ENCODE data around the gene TRAM2. TPM values are rescaled to one million over a fixed set of nuclear protein-coding genes. Genes with fewer than 3 reads are reported as not detected.

Gene TRAM2
- total RNA-seq, 1 experiment from 2014 or later = 13.4 TPM

DNA sequence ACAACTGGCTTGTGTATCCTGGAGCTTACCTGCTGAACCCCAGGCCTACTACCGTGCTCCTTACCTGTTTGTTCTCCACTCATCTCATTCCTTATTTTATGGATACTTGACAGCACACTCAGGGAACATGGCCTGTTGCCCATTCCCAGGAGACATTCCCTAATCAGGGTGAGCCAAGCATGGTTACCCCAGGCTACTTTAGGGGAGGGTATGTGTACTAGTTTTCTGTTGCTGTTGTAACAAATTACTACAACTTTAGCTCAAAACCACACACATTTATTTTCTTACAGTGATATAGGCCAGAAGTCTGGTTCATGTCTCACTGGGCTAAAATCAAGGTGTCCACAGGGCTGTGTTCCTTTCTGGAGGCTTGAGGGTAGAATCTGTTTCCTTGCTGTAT lies 15.0 kb upstream of the TRAM2 start:
- POLR2A ChIA-PET = interaction anchor here (0.6 to 1.1 kb wide), 3 partner anchors 15 to 513 kb away, joined by 3 read pairs; partner anchors contain the start of gene TRAM2
- DNase-seq (ENCODE audit: low spot score) (no peak), ATAC-seq (no peak)
- TF ChIP-seq JUN (CRISPR knock-in tag; IDR thresholded peaks at IDR 0.05) (no peak), MXD4 (CRISPR knock-in tag; IDR thresholded peaks at IDR 0.05; ENCODE audit: borderline replicate concordance) (no peak), SOX15 (CRISPR knock-in tag; IDR thresholded peaks at IDR 0.05) (no peak), TP53 (CRISPR knock-in tag; IDR thresholded peaks at IDR 0.05) (no peak), FOXJ3 (CRISPR knock-in tag; IDR thresholded peaks at IDR 0.05; ENCODE audit: borderline replicate concordance) (no peak)
- TF ChIP-seq, protein P1, sequence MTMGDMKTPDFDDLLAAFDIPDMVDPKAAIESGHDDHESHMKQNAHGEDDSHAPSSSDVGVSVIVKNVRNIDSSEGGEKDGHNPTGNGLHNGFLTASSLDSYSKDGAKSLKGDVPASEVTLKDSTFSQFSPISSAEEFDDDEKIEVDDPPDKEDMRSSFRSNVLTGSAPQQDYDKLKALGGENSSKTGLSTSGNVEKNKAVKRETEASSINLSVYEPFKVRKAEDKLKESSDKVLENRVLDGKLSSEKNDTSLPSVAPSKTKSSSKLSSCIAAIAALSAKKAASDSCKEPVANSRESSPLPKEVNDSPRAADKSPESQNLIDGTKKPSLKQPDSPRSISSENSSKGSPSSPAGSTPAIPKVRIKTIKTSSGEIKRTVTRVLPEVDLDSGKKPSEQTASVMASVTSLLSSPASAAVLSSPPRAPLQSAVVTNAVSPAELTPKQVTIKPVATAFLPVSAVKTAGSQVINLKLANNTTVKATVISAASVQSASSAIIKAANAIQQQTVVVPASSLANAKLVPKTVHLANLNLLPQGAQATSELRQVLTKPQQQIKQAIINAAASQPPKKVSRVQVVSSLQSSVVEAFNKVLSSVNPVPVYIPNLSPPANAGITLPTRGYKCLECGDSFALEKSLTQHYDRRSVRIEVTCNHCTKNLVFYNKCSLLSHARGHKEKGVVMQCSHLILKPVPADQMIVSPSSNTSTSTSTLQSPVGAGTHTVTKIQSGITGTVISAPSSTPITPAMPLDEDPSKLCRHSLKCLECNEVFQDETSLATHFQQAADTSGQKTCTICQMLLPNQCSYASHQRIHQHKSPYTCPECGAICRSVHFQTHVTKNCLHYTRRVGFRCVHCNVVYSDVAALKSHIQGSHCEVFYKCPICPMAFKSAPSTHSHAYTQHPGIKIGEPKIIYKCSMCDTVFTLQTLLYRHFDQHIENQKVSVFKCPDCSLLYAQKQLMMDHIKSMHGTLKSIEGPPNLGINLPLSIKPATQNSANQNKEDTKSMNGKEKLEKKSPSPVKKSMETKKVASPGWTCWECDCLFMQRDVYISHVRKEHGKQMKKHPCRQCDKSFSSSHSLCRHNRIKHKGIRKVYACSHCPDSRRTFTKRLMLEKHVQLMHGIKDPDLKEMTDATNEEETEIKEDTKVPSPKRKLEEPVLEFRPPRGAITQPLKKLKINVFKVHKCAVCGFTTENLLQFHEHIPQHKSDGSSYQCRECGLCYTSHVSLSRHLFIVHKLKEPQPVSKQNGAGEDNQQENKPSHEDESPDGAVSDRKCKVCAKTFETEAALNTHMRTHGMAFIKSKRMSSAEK (CRISPR knock-in tag; IDR thresholded peaks at IDR 0.05; ENCODE audit: borderline replicate concordance) = no peak
- TF ChIP-seq, protein P2, sequence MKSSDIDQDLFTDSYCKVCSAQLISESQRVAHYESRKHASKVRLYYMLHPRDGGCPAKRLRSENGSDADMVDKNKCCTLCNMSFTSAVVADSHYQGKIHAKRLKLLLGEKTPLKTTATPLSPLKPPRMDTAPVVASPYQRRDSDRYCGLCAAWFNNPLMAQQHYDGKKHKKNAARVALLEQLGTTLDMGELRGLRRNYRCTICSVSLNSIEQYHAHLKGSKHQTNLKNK (CRISPR knock-in tag; IDR thresholded peaks at IDR 0.05) = no peak
- TF ChIP-seq, protein P3, sequence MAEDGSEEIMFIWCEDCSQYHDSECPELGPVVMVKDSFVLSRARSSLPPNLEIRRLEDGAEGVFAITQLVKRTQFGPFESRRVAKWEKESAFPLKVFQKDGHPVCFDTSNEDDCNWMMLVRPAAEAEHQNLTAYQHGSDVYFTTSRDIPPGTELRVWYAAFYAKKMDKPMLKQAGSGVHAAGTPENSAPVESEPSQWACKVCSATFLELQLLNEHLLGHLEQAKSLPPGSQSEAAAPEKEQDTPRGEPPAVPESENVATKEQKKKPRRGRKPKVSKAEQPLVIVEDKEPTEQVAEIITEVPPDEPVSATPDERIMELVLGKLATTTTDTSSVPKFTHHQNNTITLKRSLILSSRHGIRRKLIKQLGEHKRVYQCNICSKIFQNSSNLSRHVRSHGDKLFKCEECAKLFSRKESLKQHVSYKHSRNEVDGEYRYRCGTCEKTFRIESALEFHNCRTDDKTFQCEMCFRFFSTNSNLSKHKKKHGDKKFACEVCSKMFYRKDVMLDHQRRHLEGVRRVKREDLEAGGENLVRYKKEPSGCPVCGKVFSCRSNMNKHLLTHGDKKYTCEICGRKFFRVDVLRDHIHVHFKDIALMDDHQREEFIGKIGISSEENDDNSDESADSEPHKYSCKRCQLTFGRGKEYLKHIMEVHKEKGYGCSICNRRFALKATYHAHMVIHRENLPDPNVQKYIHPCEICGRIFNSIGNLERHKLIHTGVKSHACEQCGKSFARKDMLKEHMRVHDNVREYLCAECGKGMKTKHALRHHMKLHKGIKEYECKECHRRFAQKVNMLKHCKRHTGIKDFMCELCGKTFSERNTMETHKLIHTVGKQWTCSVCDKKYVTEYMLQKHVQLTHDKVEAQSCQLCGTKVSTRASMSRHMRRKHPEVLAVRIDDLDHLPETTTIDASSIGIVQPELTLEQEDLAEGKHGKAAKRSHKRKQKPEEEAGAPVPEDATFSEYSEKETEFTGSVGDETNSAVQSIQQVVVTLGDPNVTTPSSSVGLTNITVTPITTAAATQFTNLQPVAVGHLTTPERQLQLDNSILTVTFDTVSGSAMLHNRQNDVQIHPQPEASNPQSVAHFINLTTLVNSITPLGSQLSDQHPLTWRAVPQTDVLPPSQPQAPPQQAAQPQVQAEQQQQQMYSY (CRISPR knock-in tag; IDR thresholded peaks at IDR 0.05) = no peak
- TF ChIP-seq, protein P4, sequence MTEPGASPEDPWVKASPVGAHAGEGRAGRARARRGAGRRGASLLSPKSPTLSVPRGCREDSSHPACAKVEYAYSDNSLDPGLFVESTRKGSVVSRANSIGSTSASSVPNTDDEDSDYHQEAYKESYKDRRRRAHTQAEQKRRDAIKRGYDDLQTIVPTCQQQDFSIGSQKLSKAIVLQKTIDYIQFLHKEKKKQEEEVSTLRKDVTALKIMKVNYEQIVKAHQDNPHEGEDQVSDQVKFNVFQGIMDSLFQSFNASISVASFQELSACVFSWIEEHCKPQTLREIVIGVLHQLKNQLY (CRISPR knock-in tag; IDR thresholded peaks at IDR 0.05) = no peak
- Mint-ChIP-seq H3K4me1 (peaks cover 20% of the 10 kb centered on the region), H3K9me3 (no peaks in the 10 kb centered on the region), H3K27ac (no peak overlapping the region), H3K4me3 (no peak overlapping the region), H3K36me3 (no peaks in the 10 kb centered on the region), H3K27me3 (ENCODE audit: low read depth) (no peaks in the 10 kb centered on the region)
- CTCF ChIA-PET = interaction anchor here (0.6 to 1.4 kb wide), 6 partner anchors 16 to 276 kb away, joined by 3 to 4 read pairs (median 3); no protein-coding TSS in a partner anchor

- peaks cover 17% of the 10 kb centered on the region for H3K4me1 Mint-ChIP-seq
- no peak overlapping the region for H3K4me3 Mint-ChIP-seq
- CTCF ChIA-PET = interaction anchor here (0.7 to 1.4 kb wide), 6 partner anchors 8 to 183 kb away, joined by 3 to 6 read pairs (median 4); partner anchors contain the start of gene EFHC1
- POLR2A ChIA-PET = interaction anchor here (1.1 kb wide), 1 partner anchor 14 kb away, joined by 3 read pairs; the partner anchor contains the start of gene TRAM2
- no peaks in the 10 kb centered on the region for H3K27me3 Mint-ChIP-seq (ENCODE audit: low read depth)
- DNase-seq (ENCODE audit: low spot score) (no peak), ATAC-seq (no peak)
- no peaks in the 10 kb centered on the region for H3K9me3 Mint-ChIP-seq
- H3K36me3 Mint-ChIP-seq = no peaks in the 10 kb centered on the region
- H3K27ac Mint-ChIP-seq = no peak overlapping the region
- TF ChIP-seq MAX (CRISPR knock-in tag; IDR thresholded peaks at IDR 0.05) = no peak
- TF ChIP-seq EMX1 (CRISPR knock-in tag; IDR thresholded peaks at IDR 0.05) = no peak
- TF ChIP-seq ARID4B (CRISPR knock-in tag; IDR thresholded peaks at IDR 0.05; ENCODE audit: borderline replicate concordance) = no peak
- TF ChIP-seq PRRX2 (CRISPR knock-in tag; IDR thresholded peaks at IDR 0.05) = no peak
- no peak for TF ChIP-seq GRHL2 (CRISPR knock-in tag; IDR thresholded peaks at IDR 0.05; ENCODE audit: insufficient replicate concordance, severe bottlenecking)
- TF ChIP-seq, protein P5, sequence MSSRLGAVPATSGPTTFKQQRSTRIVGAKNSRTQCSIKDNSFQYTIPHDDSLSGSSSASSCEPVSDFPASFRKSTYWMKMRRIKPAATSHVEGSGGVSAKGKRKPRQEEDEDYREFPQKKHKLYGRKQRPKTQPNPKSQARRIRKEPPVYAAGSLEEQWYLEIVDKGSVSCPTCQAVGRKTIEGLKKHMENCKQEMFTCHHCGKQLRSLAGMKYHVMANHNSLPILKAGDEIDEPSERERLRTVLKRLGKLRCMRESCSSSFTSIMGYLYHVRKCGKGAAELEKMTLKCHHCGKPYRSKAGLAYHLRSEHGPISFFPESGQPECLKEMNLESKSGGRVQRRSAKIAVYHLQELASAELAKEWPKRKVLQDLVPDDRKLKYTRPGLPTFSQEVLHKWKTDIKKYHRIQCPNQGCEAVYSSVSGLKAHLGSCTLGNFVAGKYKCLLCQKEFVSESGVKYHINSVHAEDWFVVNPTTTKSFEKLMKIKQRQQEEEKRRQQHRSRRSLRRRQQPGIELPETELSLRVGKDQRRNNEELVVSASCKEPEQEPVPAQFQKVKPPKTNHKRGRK (CRISPR knock-in tag; IDR thresholded peaks at IDR 0.05; ENCODE audit: borderline replicate concordance) = no peak
These were observed 13.5 kb upstream of the TRAM2 start for GRCh38 chr6:52590152-52590891.
